H9 (cell line): ENCODE data around the gene ABLIM1. TPM values are rescaled to one million over a fixed set of nuclear protein-coding genes. Genes with fewer than 3 reads are reported as not detected.

Source experiments
- DNase-seq: peaks from one replicate; pipeline ENCODE4 v3.0.0-alpha.2; 2017
- H2AFZ ChIP-seq: one replicate; pipeline ENCODE4 v1.6.1; 2013; ENCODE audit warnings: mild to moderate bottlenecking, low read length, control low read depth, moderate library complexity
- H2AK5ac ChIP-seq: 2 replicates; pipeline ENCODE4 v1.6.1; 2013; ENCODE audit warnings: low read length, control low read depth, mixed read lengths; ENCODE audit not compliant: insufficient read length
- H2BK120ac ChIP-seq: one replicate; pipeline ENCODE4 v1.6.1; 2013; ENCODE audit warnings: low read depth, mild to moderate bottlenecking, low read length, control low read depth, inconsistent platforms; ENCODE audit not compliant: poor library complexity, severe bottlenecking
- H2BK12ac ChIP-seq: 2 replicates; pipeline ENCODE4 v1.6.1; 2013; ENCODE audit warnings: low read length, control low read depth, mixed read lengths, low read depth; ENCODE audit not compliant: insufficient read length
- H2BK15ac ChIP-seq: 2 replicates; pipeline ENCODE4 v1.6.1; 2013; ENCODE audit warnings: low read depth, low read length, control low read depth
- H2BK20ac ChIP-seq: one replicate; pipeline ENCODE4 v1.6.1; 2013; ENCODE audit warnings: low read depth, mild to moderate bottlenecking, low read length, control low read depth, inconsistent platforms; ENCODE audit not compliant: poor library complexity, severe bottlenecking
- H2BK5ac ChIP-seq: 2 replicates; pipeline ENCODE4 v1.6.1; 2013; ENCODE audit warnings: low read length, control low read depth, mixed read lengths; ENCODE audit not compliant: insufficient read length
- H3K14ac ChIP-seq: 2 replicates; pipeline ENCODE4 v1.6.1; 2013; ENCODE audit warnings: low read length, control low read depth; ENCODE audit not compliant: insufficient read depth
- H3K18ac ChIP-seq: 2 replicates; pipeline ENCODE4 v1.6.1; 2013; ENCODE audit warnings: low read depth, mild to moderate bottlenecking, mixed read lengths, low read length, control low read depth; ENCODE audit not compliant: insufficient read length
- H3K23ac ChIP-seq: 2 replicates; pipeline ENCODE4 v1.6.1; 2013; ENCODE audit warnings: low read length, control low read depth, mixed read lengths, low read depth; ENCODE audit not compliant: insufficient read length
- H3K23me2 ChIP-seq: 2 replicates; pipeline ENCODE4 v1.6.1; 2013; ENCODE audit warnings: low read depth, mild to moderate bottlenecking, mixed read lengths, low read length, control low read depth; ENCODE audit not compliant: insufficient read length, poor library complexity, severe bottlenecking
- H3K27ac ChIP-seq: 2 replicates; pipeline ENCODE4 v1.5.1; 2013; ENCODE audit warnings: low read length, control low read depth, mixed read lengths, low read depth; ENCODE audit not compliant: insufficient read length
- H3K27me3 ChIP-seq: 2 replicates; pipeline ENCODE4 v1.6.1; 2013; ENCODE audit warnings: low read length, control low read depth, inconsistent platforms; ENCODE audit not compliant: insufficient read depth
- H3K4ac ChIP-seq: 2 replicates; pipeline ENCODE4 v1.6.1; 2013; ENCODE audit warnings: low read depth, mild to moderate bottlenecking, control low read depth, inconsistent platforms, low read length, moderate library complexity
- H3K4me1 ChIP-seq: 2 replicates; pipeline ENCODE4 v1.6.1; 2013; ENCODE audit warnings: low read length, control low read depth, inconsistent platforms; ENCODE audit not compliant: insufficient read depth
- H3K4me2 ChIP-seq: 2 replicates; pipeline ENCODE4 v1.6.1; 2013; ENCODE audit warnings: low read length, control low read depth, mixed read lengths; ENCODE audit not compliant: insufficient read length, insufficient read depth
- H3K56ac ChIP-seq: 2 replicates; pipeline ENCODE4 v1.6.1; 2013; ENCODE audit warnings: low read depth, mild to moderate bottlenecking, mixed read lengths, low read length, control low read depth; ENCODE audit not compliant: insufficient read length
- H3K79me1 ChIP-seq: 2 replicates; pipeline ENCODE4 v1.6.1; 2013; ENCODE audit warnings: low read depth, mild to moderate bottlenecking, moderate library complexity, low read length, control low read depth, inconsistent platforms; ENCODE audit not compliant: insufficient read depth, poor library complexity, severe bottlenecking
- H3K79me2 ChIP-seq: 2 replicates; pipeline ENCODE4 v1.6.1; 2013; ENCODE audit warnings: low read length, control low read depth, inconsistent platforms; ENCODE audit not compliant: insufficient read depth
- H3K9ac ChIP-seq: 2 replicates; pipeline ENCODE4 v1.6.1; 2013; ENCODE audit warnings: low read length, control low read depth, mixed read lengths; ENCODE audit not compliant: insufficient read length; ENCODE audit errors: extremely low read depth
- H3K9me3 ChIP-seq: one replicate; pipeline ENCODE4 v1.6.1; 2013; ENCODE audit warnings: low read depth, low read length, inconsistent platforms; ENCODE audit not compliant: control insufficient read depth
- H3T11ph ChIP-seq: one replicate; pipeline ENCODE4 v1.6.1; 2013; ENCODE audit warnings: mild to moderate bottlenecking, low read length, control low read depth, inconsistent platforms
- H4K20me1 ChIP-seq: one replicate; pipeline ENCODE4 v1.6.1; 2013; ENCODE audit not compliant: control insufficient read depth, insufficient read length, insufficient read depth
- H4K5ac ChIP-seq: 2 replicates; pipeline ENCODE4 v1.6.1; 2013; ENCODE audit warnings: low read depth, mild to moderate bottlenecking, mixed read lengths, low read length, control low read depth; ENCODE audit not compliant: insufficient read length
- H4K8ac ChIP-seq: replicated peaks from 2 replicates; pipeline ENCODE4 v1.6.1; 2013; ENCODE audit warnings: low read length, control low read depth, mixed read lengths, low read depth; ENCODE audit not compliant: insufficient read length
- H4K91ac ChIP-seq: 2 replicates; pipeline ENCODE4 v1.6.1; 2013; ENCODE audit warnings: low read depth, mild to moderate bottlenecking, moderate library complexity, mixed read lengths, low read length, control low read depth; ENCODE audit not compliant: insufficient read length
- H3K27ac Mint-ChIP-seq, 3 experiments: 2 replicates in 2 of 3; 3 replicates in 1 of 3; pipeline ENCODE4 v1.8.0; 2020 to 2021; ENCODE audit warnings: mixed read lengths in 3 of 3, mild to moderate bottlenecking in 1 of 3, moderate library complexity in 1 of 3
- H3K27me3 Mint-ChIP-seq: 2 replicates; pipeline ENCODE4 v1.8.0; 2021; ENCODE audit warnings: low read depth, mild to moderate bottlenecking, moderate library complexity, mixed read lengths
- H3K36me3 Mint-ChIP-seq, 3 experiments: 2 replicates in 2 of 3; 3 replicates in 1 of 3; pipeline ENCODE4 v1.8.0; 2020 to 2021; ENCODE audit warnings: low read depth in 3 of 3, mixed read lengths in 3 of 3; ENCODE audit not compliant: insufficient read depth in 1 of 3
- H3K4me1 Mint-ChIP-seq, 2 experiments: 2 replicates each; pipeline ENCODE4 v1.8.0; 2020; ENCODE audit warnings: mixed read lengths in 2 of 2
- H3K4me3 Mint-ChIP-seq, 2 experiments: 2 replicates in 1 of 2; 3 replicates in 1 of 2; pipeline ENCODE4 v1.8.0; 2020 to 2021; ENCODE audit warnings: mild to moderate bottlenecking in 2 of 2, mixed read lengths in 2 of 2, moderate library complexity in 1 of 2
- H3K9me3 Mint-ChIP-seq, 2 experiments: 2 replicates in 1 of 2; 3 replicates in 1 of 2; pipeline ENCODE4 v1.8.0; 2020; ENCODE audit warnings: mild to moderate bottlenecking in 2 of 2, mixed read lengths in 2 of 2, moderate library complexity in 1 of 2
- CTCF ChIP-seq: fragments of 200-600 bp; sonication (generic); conservative IDR thresholded peaks from 3 replicates; pipeline ENCODE4 v1.8.0; 2021; ENCODE audit warnings: antibody characterized with exemption, mild to moderate bottlenecking
- WGBS: extraction: QIAGEN DNeasy Blood & Tissue Kit; methylation state at CpG from one replicate; pipeline ENCODE4 v1.1.7; 2013; ENCODE audit warnings: missing lambda C conversion rate, low lambda C conversion rate, mixed read lengths; ENCODE audit not compliant: insufficient read length; ENCODE audit errors: extremely low coverage; 5-methylcytosine and 5-hydroxymethylcytosine counted together
- total RNA-seq: library from RNA; stranded (reverse); gene quantifications from 2 replicates; pipeline ENCODE4 v1.2.1, GENCODE V29; 2021

Gene ABLIM1
- total RNA-seq, 1 experiment from 2014 or later, result 32.1 TPM

GRCh38 chr10:114575417-114576131, 82.5 kb downstream of the ABLIM1 start:
- H3K4me2 ChIP-seq, result no peak overlapping the region
- no peak for TF ChIP-seq CTCF
- no CpG with 5 or more reads among the region's 9 CpGs for WGBS
- no peaks in the 10 kb centered on the region for H4K20me1 ChIP-seq
- H3K9me3 ChIP-seq, result no peaks in the 10 kb centered on the region
- H2BK20ac ChIP-seq, result no peak overlapping the region
- DNase-seq, result no peak
- no peaks in the 10 kb centered on the region for H3K79me1 ChIP-seq
- no peaks in the 10 kb centered on the region for H3K79me2 ChIP-seq
- no peak overlapping the region for H2BK15ac ChIP-seq
- peaks cover 3 to 11% of the 10 kb centered on the region in 2 experiments; a peak in 3 of 4 replicates for H3K4me1 Mint-ChIP-seq
- no peak overlapping the region for H3K56ac ChIP-seq
- H2BK120ac ChIP-seq, result no peak overlapping the region
- H3K9me3 Mint-ChIP-seq, result no peaks in the 10 kb centered on the region
- no peaks in the 10 kb centered on the region for H3K36me3 Mint-ChIP-seq
- H4K8ac ChIP-seq, result no peak overlapping the region
- no peak overlapping the region for H3K27ac ChIP-seq
- H3K23me2 ChIP-seq, result no peaks in the 10 kb centered on the region
- H3K9ac ChIP-seq, result no peak overlapping the region
- no peak overlapping the region for H3K23ac ChIP-seq
- H3K14ac ChIP-seq, result 0 out of 2 replicates have a peak overlapping the region, but pooled peaks have one; percentile 22
- H2BK5ac ChIP-seq, result no peak overlapping the region
- no peak overlapping the region for H2AFZ ChIP-seq
- no peaks in the 10 kb centered on the region for H3K27me3 ChIP-seq
- no peak overlapping the region for H3T11ph ChIP-seq
- no peak overlapping the region for H4K91ac ChIP-seq
- no peaks in the 10 kb centered on the region for H3K27me3 Mint-ChIP-seq
- no peak overlapping the region for H2AK5ac ChIP-seq
- peaks cover 3% of the 10 kb centered on the region; the same call in 1 of the 2 replicates for H3K4me1 ChIP-seq
- no peak overlapping the region for H3K4ac ChIP-seq
- no peak overlapping the region for H3K18ac ChIP-seq
- no peak overlapping the region for H4K5ac ChIP-seq
- H2BK12ac ChIP-seq, result no peak overlapping the region
- no peak overlapping the region for H3K4me3 Mint-ChIP-seq
- H3K27ac Mint-ChIP-seq, result no peak overlapping the region
